ENCODE measurements around the gene KIF2C.
"Not testable (repeated sequence)": the region's sequence is repeated elsewhere in the genome, so short reads cannot be mapped to it uniquely, and the experiment has no call there.

The KIF2C gene

GRCh38 chr1:44739307-44740178 lies at the start of gene KIF2C:
TSS of gene KIF2C (plus strand) at chr1:44739837. CDS start at chr1:44739933, 96 bp downstream.
- Mint-ChIP-seq H3K36me3 (ENCODE audit: low read depth) (peaks cover 13% of the 10 kb centered on the region), H3K4me1 (ENCODE audit: low read depth) (peaks cover 26% of the 10 kb centered on the region), H3K27ac (peak within 1 kb of the TSS; percentile 83), H3K9me3 (no peaks in the 10 kb centered on the region), H3K27me3 (ENCODE audit: low read depth) (no peaks in the 10 kb centered on the region), H3K4me3 (peak within 1 kb of the TSS; percentile 89)

DNA sequence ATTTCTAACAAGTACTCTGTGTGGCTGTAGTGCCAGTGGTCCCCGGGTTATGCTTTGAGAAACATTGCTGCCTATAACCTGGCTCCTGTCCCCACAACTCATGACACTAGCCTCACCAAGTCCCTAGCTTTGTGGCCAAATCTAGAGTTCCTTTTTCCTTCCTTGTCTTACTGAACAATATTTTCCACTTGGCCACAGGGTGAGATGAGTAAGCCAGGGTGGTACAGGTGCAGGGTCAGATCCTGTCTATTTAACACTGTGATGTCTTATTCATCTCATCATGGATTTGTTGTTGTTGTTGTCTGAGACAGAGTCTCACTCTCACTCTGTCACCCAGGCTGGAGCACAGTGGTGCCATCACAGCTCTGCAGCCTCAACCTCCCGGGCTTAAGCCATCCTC lies 46.5 kb upstream of the KIF2C start:
- no peak overlapping the region for H3K27ac Mint-ChIP-seq
- H3K27me3 Mint-ChIP-seq (ENCODE audit: low read depth), result peaks cover 3% of the 10 kb centered on the region
- peaks cover 14% of the 10 kb centered on the region for H3K4me1 Mint-ChIP-seq (ENCODE audit: low read depth)
- no peak overlapping the region for H3K4me3 Mint-ChIP-seq
- H3K9me3 Mint-ChIP-seq, result no peaks in the 10 kb centered on the region
- no peaks in the 10 kb centered on the region for H3K36me3 Mint-ChIP-seq (ENCODE audit: low read depth)

DNA sequence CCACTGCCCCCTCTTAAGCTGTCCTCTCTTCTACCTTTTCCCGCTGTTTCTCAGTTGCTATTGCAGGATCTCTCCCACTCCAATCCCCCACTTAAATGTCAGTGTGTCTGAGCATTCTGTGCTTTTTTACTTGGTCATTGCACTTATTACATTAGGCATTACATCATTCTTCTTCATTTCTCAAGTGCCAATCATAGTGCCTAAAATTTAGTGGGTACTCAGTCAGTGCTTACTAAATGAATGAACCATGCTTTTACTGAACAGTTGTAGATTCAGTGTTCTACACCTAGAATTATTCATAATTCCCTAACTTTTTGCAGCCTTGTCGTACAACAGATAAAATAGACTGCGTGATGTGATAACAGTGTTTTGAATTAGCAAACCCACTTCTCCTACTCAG lies 45.7 kb upstream of the KIF2C start:
- Mint-ChIP-seq H3K4me1 (ENCODE audit: low read depth) (peaks cover 14% of the 10 kb centered on the region), H3K9me3 (no peaks in the 10 kb centered on the region), H3K36me3 (ENCODE audit: low read depth) (no peaks in the 10 kb centered on the region), H3K27me3 (ENCODE audit: low read depth) (peaks cover 3% of the 10 kb centered on the region), H3K27ac (no peak overlapping the region), H3K4me3 (no peak overlapping the region)

DNA sequence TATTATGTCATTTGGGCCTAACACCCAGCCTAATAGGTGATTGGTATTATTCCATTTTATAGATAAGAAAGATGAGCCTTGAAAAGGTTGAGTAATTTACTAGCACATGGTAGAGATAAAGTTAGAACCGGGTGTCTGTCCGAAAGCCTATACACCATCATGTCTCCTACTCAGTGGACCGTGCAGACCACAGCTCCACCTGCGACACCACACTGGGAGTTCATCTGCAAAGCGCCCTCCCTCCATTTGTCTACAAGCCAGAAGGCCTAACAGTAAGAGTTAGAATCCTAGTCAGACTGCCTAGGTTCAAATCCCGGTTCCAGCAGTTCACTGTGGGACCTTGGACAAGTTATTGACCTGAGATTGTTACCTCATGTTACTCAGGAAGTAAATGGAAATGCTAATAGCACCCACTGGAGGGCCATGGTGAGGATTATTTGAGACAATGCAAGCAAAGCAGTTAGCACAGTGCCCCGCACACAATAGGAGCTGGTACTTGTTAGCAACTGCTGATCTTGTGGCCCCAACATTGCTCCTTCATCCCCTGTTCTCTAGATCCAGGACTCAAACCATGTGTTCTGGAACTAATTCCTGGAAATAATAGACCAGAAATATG lies 44.7 kb upstream of the KIF2C start:
- H3K27ac Mint-ChIP-seq, result no peak overlapping the region

DNA sequence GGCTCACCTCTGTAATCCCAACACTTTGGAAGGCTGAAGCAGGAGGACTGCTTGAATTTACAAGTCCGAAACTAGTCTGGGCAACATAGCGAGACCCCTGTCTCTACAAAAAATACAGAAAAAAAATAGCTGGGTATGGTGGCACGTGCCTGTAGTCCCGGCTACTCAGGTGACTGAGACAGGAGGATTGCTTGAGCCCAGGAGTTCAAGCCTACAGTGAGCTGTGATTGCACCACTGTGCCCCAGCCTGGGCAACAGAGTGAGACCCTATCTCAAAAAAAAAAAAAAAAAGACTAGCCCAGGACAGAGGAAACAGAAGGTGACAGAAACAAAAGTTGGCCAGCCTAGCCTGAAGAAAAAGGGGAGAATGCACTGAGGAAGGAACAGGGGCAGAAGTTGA lies 44.0 kb upstream of the KIF2C start:
- no peak overlapping the region for H3K27ac Mint-ChIP-seq
- peaks cover 3% of the 10 kb centered on the region for H3K27me3 Mint-ChIP-seq (ENCODE audit: low read depth)
- H3K4me3 Mint-ChIP-seq, result no peak overlapping the region
- no peaks in the 10 kb centered on the region for H3K9me3 Mint-ChIP-seq
- H3K4me1 Mint-ChIP-seq (ENCODE audit: low read depth), result peaks cover 14% of the 10 kb centered on the region
- H3K36me3 Mint-ChIP-seq (ENCODE audit: low read depth), result no peaks in the 10 kb centered on the region

More for the DNA sequence above, 44.7 kb upstream of the KIF2C start:
- Mint-ChIP-seq H3K36me3 (ENCODE audit: low read depth) (no peaks in the 10 kb centered on the region), H3K4me3 (no peak overlapping the region), H3K9me3 (no peaks in the 10 kb centered on the region), H3K4me1 (ENCODE audit: low read depth) (peaks cover 14% of the 10 kb centered on the region), H3K27me3 (ENCODE audit: low read depth) (peaks cover 3% of the 10 kb centered on the region)

GRCh38 chr1:44696101-44696500 lies 43.5 kb upstream of the KIF2C start:
- no peak overlapping the region for H3K27ac Mint-ChIP-seq
- H3K4me3 Mint-ChIP-seq, result no peak overlapping the region
- H3K4me1 Mint-ChIP-seq (ENCODE audit: low read depth), result peaks cover 14% of the 10 kb centered on the region
- H3K9me3 Mint-ChIP-seq, result no peaks in the 10 kb centered on the region
- H3K36me3 Mint-ChIP-seq (ENCODE audit: low read depth), result no peaks in the 10 kb centered on the region
- peaks cover 3% of the 10 kb centered on the region for H3K27me3 Mint-ChIP-seq (ENCODE audit: low read depth)

DNA sequence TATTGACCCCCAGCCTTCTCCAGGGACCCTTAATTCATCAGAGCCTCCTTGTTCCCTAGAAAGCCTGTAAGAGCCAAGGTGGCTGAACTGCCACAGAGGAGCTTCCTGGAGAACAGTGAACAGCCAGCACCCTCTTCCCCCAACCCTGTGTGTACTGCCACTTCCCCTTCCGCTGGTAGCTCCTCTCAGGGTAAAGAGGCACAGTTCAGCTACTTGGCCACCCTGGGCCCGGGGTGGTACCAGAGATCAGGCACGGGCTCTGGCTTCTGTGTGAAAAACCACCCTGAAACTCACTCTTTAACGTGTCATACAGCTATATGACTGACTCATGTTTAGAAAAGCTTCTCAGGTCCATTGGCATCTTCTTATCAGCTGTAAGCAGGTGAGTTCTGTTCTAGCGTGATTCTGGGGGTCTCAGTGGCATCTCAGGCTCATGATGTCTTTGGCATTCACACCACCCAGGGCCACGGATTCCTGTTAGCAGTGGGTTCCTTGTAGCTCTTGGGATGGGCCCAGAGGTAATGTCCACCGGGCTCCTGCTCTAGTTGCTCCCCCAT lies 42.8 kb upstream of the KIF2C start:
- H3K9me3 Mint-ChIP-seq, result no peaks in the 10 kb centered on the region
- H3K36me3 Mint-ChIP-seq (ENCODE audit: low read depth), result no peaks in the 10 kb centered on the region
- peak overlapping the region; percentile 81 for H3K27ac Mint-ChIP-seq
- peak overlapping the region; percentile 21 for H3K4me3 Mint-ChIP-seq
- H3K4me1 Mint-ChIP-seq (ENCODE audit: low read depth), result peaks cover 14% of the 10 kb centered on the region
- no peaks in the 10 kb centered on the region for H3K27me3 Mint-ChIP-seq (ENCODE audit: low read depth)

GRCh38 chr1:44698138-44698537 lies 41.5 kb upstream of the KIF2C start:
- Mint-ChIP-seq H3K4me1 (ENCODE audit: low read depth) (peaks cover 14% of the 10 kb centered on the region), H3K4me3 (no peak overlapping the region), H3K27me3 (ENCODE audit: low read depth) (no peaks in the 10 kb centered on the region), H3K9me3 (no peaks in the 10 kb centered on the region), H3K36me3 (ENCODE audit: low read depth) (no peaks in the 10 kb centered on the region), H3K27ac (no peak overlapping the region)

- H3K4me1 Mint-ChIP-seq (ENCODE audit: low read depth), result peaks cover 12% of the 10 kb centered on the region
- not testable (repeated sequence) for H3K4me3 Mint-ChIP-seq; H3K27ac Mint-ChIP-seq; H3K9me3 Mint-ChIP-seq; H3K36me3 Mint-ChIP-seq (ENCODE audit: low read depth); H3K27me3 Mint-ChIP-seq (ENCODE audit: low read depth)
Measured at GRCh38 chr1:44699375-44699774, 40.3 kb upstream of the KIF2C start.

DNA sequence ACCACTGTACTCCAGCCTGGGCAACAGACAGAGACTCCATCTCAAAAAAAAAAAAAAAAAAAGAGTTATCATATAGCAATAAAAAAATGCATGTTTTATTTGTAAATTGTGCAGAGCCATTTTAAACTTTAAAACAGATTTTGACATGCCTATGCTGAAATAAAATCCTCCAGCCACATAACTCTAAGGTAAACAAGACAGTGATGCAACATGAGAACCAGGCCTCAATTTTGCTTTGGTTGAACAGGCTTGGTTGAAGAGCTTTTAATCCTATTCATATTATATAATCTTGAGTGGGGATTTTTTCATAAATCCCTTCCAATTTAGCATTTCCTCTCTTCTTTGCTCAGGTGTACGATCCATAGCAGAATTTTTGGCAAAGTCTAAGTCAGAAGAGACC lies 39.1 kb upstream of the KIF2C start:
- no peaks in the 10 kb centered on the region for H3K36me3 Mint-ChIP-seq (ENCODE audit: low read depth)
- no peak overlapping the region for H3K4me3 Mint-ChIP-seq
- no peaks in the 10 kb centered on the region for H3K27me3 Mint-ChIP-seq (ENCODE audit: low read depth)
- no peaks in the 10 kb centered on the region for H3K9me3 Mint-ChIP-seq
- peaks cover 12% of the 10 kb centered on the region for H3K4me1 Mint-ChIP-seq (ENCODE audit: low read depth)
- H3K27ac Mint-ChIP-seq, result no peak overlapping the region

DNA sequence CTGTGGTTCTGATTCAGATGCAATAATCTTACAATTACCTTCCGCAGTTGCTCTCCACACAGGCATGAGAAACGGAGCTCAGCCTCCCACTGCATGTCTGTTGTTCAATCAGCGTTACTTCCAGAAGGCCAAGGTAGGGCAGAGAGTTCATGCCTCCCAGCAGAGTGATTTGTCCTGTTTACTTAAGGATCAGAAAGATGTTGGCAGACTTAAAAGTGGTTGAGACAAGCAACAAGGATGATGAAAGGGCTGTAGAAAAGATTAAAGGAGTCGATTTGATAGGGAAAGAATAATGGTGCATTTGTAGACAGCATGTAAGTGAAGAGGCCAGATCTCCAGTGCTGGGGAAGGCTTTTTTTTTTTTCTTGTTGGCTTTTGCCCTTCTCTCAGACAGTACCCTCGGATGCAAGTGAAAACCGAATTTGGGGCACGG lies 38.5 kb upstream of the KIF2C start:
- H3K9me3 Mint-ChIP-seq, result no peaks in the 10 kb centered on the region
- no peaks in the 10 kb centered on the region for H3K27me3 Mint-ChIP-seq (ENCODE audit: low read depth)
- no peak overlapping the region for H3K4me3 Mint-ChIP-seq
- H3K4me1 Mint-ChIP-seq (ENCODE audit: low read depth), result peaks cover 10% of the 10 kb centered on the region
- no peak overlapping the region for H3K27ac Mint-ChIP-seq
- no peaks in the 10 kb centered on the region for H3K36me3 Mint-ChIP-seq (ENCODE audit: low read depth)

- H3K27ac Mint-ChIP-seq, result no peak overlapping the region
- H3K4me3 Mint-ChIP-seq, result no peak overlapping the region
- no peaks in the 10 kb centered on the region for H3K36me3 Mint-ChIP-seq (ENCODE audit: low read depth)
- peaks cover 5% of the 10 kb centered on the region for H3K4me1 Mint-ChIP-seq (ENCODE audit: low read depth)
- peaks cover 6% of the 10 kb centered on the region for H3K27me3 Mint-ChIP-seq (ENCODE audit: low read depth)
- no peaks in the 10 kb centered on the region for H3K9me3 Mint-ChIP-seq
Measured at GRCh38 chr1:44705470-44705869, 34.2 kb upstream of the KIF2C start.

DNA sequence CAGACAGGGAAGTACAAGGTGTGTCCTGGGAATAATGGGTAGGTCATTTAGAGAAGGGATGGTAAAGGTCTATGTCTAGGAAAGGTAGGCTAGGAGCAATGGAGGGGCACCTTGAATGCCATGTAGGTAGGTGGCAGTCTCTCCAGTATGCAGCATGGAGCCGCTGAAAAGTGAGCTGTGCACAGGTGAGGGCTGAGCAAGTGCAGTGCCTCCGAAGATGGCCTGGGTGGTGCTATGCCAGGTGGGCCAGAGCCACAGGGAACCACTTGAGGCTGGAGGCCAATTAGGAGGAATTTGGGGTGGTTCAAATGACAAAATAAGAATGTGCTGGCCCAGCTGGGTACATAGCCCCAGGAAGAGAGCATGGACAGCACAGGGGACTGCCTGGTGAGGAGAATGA lies 33.7 kb upstream of the KIF2C start:
- Mint-ChIP-seq H3K4me3 (no peak overlapping the region), H3K4me1 (ENCODE audit: low read depth) (peaks cover 5% of the 10 kb centered on the region), H3K9me3 (no peaks in the 10 kb centered on the region), H3K27ac (no peak overlapping the region), H3K27me3 (ENCODE audit: low read depth) (peaks cover 6% of the 10 kb centered on the region), H3K36me3 (ENCODE audit: low read depth) (no peaks in the 10 kb centered on the region)

DNA sequence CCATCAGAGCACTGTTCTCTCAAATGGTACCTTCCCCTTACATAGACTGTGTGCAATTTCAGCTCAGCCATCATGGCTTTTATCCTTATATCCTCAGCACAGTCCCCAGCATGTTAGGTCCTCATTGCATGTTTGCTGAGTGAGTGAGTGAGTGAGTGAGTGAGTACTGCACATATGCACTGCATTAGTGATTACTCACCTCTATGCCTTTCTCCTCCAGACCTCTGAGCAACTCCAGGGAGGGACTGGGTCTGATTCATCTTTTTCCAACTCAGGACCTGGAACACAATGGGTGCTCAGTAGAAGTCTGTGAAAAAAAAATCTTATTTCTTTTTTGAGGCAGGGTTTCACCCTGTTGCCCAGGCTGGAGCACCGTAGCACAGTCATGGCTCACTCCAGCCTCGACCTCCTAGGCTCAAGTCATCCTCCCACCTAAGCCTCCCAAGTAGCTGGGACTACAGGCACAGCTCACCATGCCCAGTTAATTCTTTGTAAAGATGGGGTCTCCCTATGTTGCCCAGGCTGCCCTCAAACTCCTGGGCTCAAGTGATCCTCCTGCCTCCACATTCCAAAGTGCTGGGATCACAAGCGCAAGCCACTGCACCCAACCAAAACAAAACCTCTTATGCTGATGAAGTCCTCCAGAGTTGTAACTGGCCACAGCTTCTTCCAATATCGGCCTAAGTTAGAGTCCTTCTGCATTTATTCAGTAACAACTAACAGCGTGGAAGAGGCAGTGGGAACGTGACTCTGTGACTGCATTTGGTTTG lies 32.3 kb upstream of the KIF2C start:
- peaks cover 5% of the 10 kb centered on the region for H3K4me1 Mint-ChIP-seq (ENCODE audit: low read depth)
- H3K9me3 Mint-ChIP-seq, result no peaks in the 10 kb centered on the region
- H3K27me3 Mint-ChIP-seq (ENCODE audit: low read depth), result peaks cover 14% of the 10 kb centered on the region
- H3K27ac Mint-ChIP-seq, result no peak overlapping the region
- H3K4me3 Mint-ChIP-seq, result no peak overlapping the region
- no peaks in the 10 kb centered on the region for H3K36me3 Mint-ChIP-seq (ENCODE audit: low read depth)

All from T-helper 1 cell treated with Interleukin-12 subunit alpha and Interleukin-12 subunit beta and Interleukin-4 antibody, amounts not matched to agents 30 μg/mL and 1 μg/mL, for 36 hours (primary cell).